Vagina (tissue), 2 donors: Measurements from ENCODE around the gene TMEM38A. TPM values are rescaled to one million over a fixed set of nuclear protein-coding genes. Genes with fewer than 3 reads are reported as not detected.
"Not testable (repeated sequence)": the region's sequence is repeated elsewhere in the genome, so short reads cannot be mapped to it uniquely, and the experiment has no call there.

Experiments
- DNase-seq, 2 donors: peaks; one replicate each; pipeline ENCODE4 v3.0.0-alpha.2; 2017; ENCODE audit errors: extremely low spot score in 2 of 2
- H3K27ac ChIP-seq: fragments of 200-600 bp; sonication (generic); one replicate; pipeline ENCODE4 v1.5.1; 2019
- H3K27me3 ChIP-seq: fragments of 200-600 bp; sonication (generic); one replicate; pipeline ENCODE4 v1.5.1; 2019
- H3K36me3 ChIP-seq, 2 donors: fragments of 200-600 bp; sonication (generic); one replicate each; pipeline ENCODE4 v1.5.1; 2017 to 2019
- H3K4me1 ChIP-seq: fragments of 200-600 bp; sonication (generic); one replicate; pipeline ENCODE4 v1.5.1; 2019
- H3K4me3 ChIP-seq, 2 donors: fragments of 200-600 bp; sonication (generic); 1 replicate in 1 of 2; 2 replicates in 1 of 2; pipeline ENCODE4 v1.5.1; 2016 to 2019
- H3K9me3 ChIP-seq: fragments of 200-600 bp; sonication (generic); one replicate; pipeline ENCODE4 v1.5.1; 2019
- CTCF ChIP-seq, 3 experiments: fragments of 450-650 bp in 2 of 3; fragments of 200-600 bp in 1 of 3; sonication (generic) in 1 of 3; IDR thresholded peaks; one replicate each; pipeline ENCODE4 v1.5.1; 2017 to 2019; ENCODE audit warnings: antibody characterized with exemption in 3 of 3, mild to moderate bottlenecking in 2 of 3, moderate library complexity in 2 of 3
- POLR2A ChIP-seq, 2 donors: fragments of 450-650 bp; IDR thresholded peaks; one replicate each; pipeline ENCODE4 v1.6.1; 2017; ENCODE audit warnings: antibody characterized with exemption in 2 of 2, mild to moderate bottlenecking in 2 of 2, moderate library complexity in 2 of 2
- POLR2AphosphoS5 ChIP-seq, 2 donors: sonication (generic); formaldehyde crosslinking; IDR thresholded peaks; one replicate each; pipeline ENCODE4 v1.9.0; 2017; ENCODE audit warnings: antibody characterized with exemption in 2 of 2, mild to moderate bottlenecking in 2 of 2, low read depth in 1 of 2; ENCODE audit not compliant: insufficient read depth in 1 of 2
- intact Hi-C: fragments of 100-400 bp; cut with DNase I; formaldehyde crosslinking; loops from one replicate; pipeline ENCODE4 v1.15.1; 2023
- total RNA-seq: library from RNA; depleted of rRNA; stranded (reverse); fragments of >200 nt; gene quantifications from one replicate; pipeline ENCODE4 v1.2.3, GENCODE V29; 2016

Gene TMEM38A
- total RNA-seq, 1 donor from 2014 or later: 4.7 TPM

GRCh38 chr19:16645140-16645539, 15.8 kb upstream of the TMEM38A start:
- intact Hi-C loops: no loop called here
- DNase-seq: no peak
- H3K27ac ChIP-seq: no peak overlapping the region
- H3K4me1 ChIP-seq: no peaks in the 10 kb centered on the region
- TF ChIP-seq CTCF (IDR thresholded peaks at IDR 0.05) (no peak), POLR2A (IDR thresholded peaks at IDR 0.05) (no peak), POLR2AphosphoS5 (IDR thresholded peaks at IDR 0.05; ENCODE audit: insufficient read depth in 1 of 2, low read depth in 1 of 2) (no peak)
- no peaks in the 10 kb centered on the region for H3K9me3 ChIP-seq
- no peaks in the 10 kb centered on the region for H3K27me3 ChIP-seq
- H3K4me3 ChIP-seq: no peak overlapping the region
- peaks cover 3 to 50% of the 10 kb centered on the region in 2 donors for H3K36me3 ChIP-seq

GRCh38 chr19:16649734-16650133, 11.2 kb upstream of the TMEM38A start:
- Histone ChIP-seq H3K4me3 (no peak overlapping the region), H3K36me3 (peaks cover 3 to 53% of the 10 kb centered on the region in 2 donors), H3K4me1 (no peaks in the 10 kb centered on the region), H3K9me3 (no peaks in the 10 kb centered on the region), H3K27ac (no peak overlapping the region), H3K27me3 (no peaks in the 10 kb centered on the region)
- intact Hi-C loops: no loop called here
- TF ChIP-seq CTCF (IDR thresholded peaks at IDR 0.05) (no peak), POLR2A (IDR thresholded peaks at IDR 0.05) (no peak), POLR2AphosphoS5 (IDR thresholded peaks at IDR 0.05; ENCODE audit: insufficient read depth in 1 of 2, low read depth in 1 of 2) (no peak)
- no peak for DNase-seq

- Histone ChIP-seq H3K36me3 (peaks cover 3 to 62% of the 10 kb centered on the region in 2 donors), H3K27ac (no peak overlapping the region), H3K9me3 (no peaks in the 10 kb centered on the region), H3K4me1 (no peaks in the 10 kb centered on the region), H3K27me3 (no peaks in the 10 kb centered on the region), H3K4me3 (no peak overlapping the region)
- intact Hi-C loops: no loop called here
- TF ChIP-seq POLR2A (IDR thresholded peaks at IDR 0.05) (no peak), CTCF (IDR thresholded peaks at IDR 0.05) (no peak), POLR2AphosphoS5 (IDR thresholded peaks at IDR 0.05; ENCODE audit: insufficient read depth in 1 of 2, low read depth in 1 of 2) (no peak)
- DNase-seq: no peak
These were observed 10.1 kb upstream of the TMEM38A start for GRCh38 chr19:16650821-16651220.

GRCh38 chr19:16651421-16652188, 9.3 kb upstream of the TMEM38A start:
- DNase-seq, H3K27ac ChIP-seq, H3K27me3 ChIP-seq, H3K9me3 ChIP-seq, intact Hi-C loops, H3K4me3 ChIP-seq, H3K4me1 ChIP-seq: not testable (repeated sequence)
- H3K36me3 ChIP-seq: peaks cover 0 to 62% of the 10 kb centered on the region in 2 donors

- no peak overlapping the region for H3K27ac ChIP-seq
- intact Hi-C loops: no loop called here
- TF ChIP-seq CTCF (IDR thresholded peaks at IDR 0.05) (no peak), POLR2AphosphoS5 (IDR thresholded peaks at IDR 0.05; ENCODE audit: insufficient read depth in 1 of 2, low read depth in 1 of 2) (no peak), POLR2A (IDR thresholded peaks at IDR 0.05) (no peak)
- H3K27me3 ChIP-seq: no peaks in the 10 kb centered on the region
- DNase-seq: no peak
- no peaks in the 10 kb centered on the region for H3K9me3 ChIP-seq
- H3K36me3 ChIP-seq: peaks cover 0 to 57% of the 10 kb centered on the region in 2 donors
- H3K4me1 ChIP-seq: peaks cover 16% of the 10 kb centered on the region
- no peak overlapping the region for H3K4me3 ChIP-seq
These were observed 8.1 kb upstream of the TMEM38A start for GRCh38 chr19:16652854-16653253.
